ENCODE data around the gene SERPINA1.
"Not testable (repeated sequence)": the region's sequence is repeated elsewhere in the genome, so short reads cannot be mapped to it uniquely, and the experiment has no call there.

Gene SERPINA1

GRCh38 chr14:94354638-94355185 lies 33.7 kb downstream of the SERPINA1 start:
- TF ChIP-seq EZH2phosphoT487 (IDR thresholded peaks at IDR 0.05; ENCODE audit: borderline replicate concordance, low read length): no peak
- no peak for TF ChIP-seq CTCF (IDR thresholded peaks at IDR 0.05; ENCODE audit: low read depth, low read length, poor library complexity, severe bottlenecking)
- Histone ChIP-seq H3K27me3 (ENCODE audit: control insufficient read depth, low read length) (peaks cover 35% of the 10 kb centered on the region), H3K79me2 (ENCODE audit: control insufficient read depth, low read length) (no peaks in the 10 kb centered on the region), H3K9me3 (ENCODE audit: control insufficient read depth, insufficient read depth, low read length) (no peaks in the 10 kb centered on the region), H3K27ac (ENCODE audit: low read depth, low read length) (no peak overlapping the region), H3K4me2 (ENCODE audit: low read length) (no peak overlapping the region), H4K20me1 (ENCODE audit: control insufficient read depth, insufficient read depth, low read depth, low read length) (no peaks in the 10 kb centered on the region), H3K9me2 (replicated peaks; ENCODE audit: control insufficient read depth, low read length) (no peaks in the 10 kb centered on the region), H3K4me1 (ENCODE audit: control insufficient read depth, low read length) (no peaks in the 10 kb centered on the region), H3K36me3 (ENCODE audit: control insufficient read depth, low read length) (no peaks in the 10 kb centered on the region), H3F3A (ENCODE audit: control insufficient read depth, insufficient read depth) (no peaks in the 10 kb centered on the region), H3K4me3 (ENCODE audit: low read length) (no peak overlapping the region)

GRCh38 chr14:94354190-94354589 lies 34.2 kb downstream of the SERPINA1 start:
- H3K4me1 ChIP-seq (ENCODE audit: control insufficient read depth, low read length); H3K4me3 ChIP-seq (ENCODE audit: low read length); H3K36me3 ChIP-seq (ENCODE audit: control insufficient read depth, low read length); H3K79me2 ChIP-seq (ENCODE audit: control insufficient read depth, low read length); H3F3A ChIP-seq (ENCODE audit: control insufficient read depth, insufficient read depth); H3K4me2 ChIP-seq (ENCODE audit: low read length); H4K20me1 ChIP-seq (ENCODE audit: control insufficient read depth, insufficient read depth, low read depth, low read length); H3K9me2 ChIP-seq (replicated peaks; ENCODE audit: control insufficient read depth, low read length); H3K9me3 ChIP-seq (ENCODE audit: control insufficient read depth, insufficient read depth, low read length); H3K27ac ChIP-seq (ENCODE audit: low read depth, low read length): not testable (repeated sequence)
- H3K27me3 ChIP-seq (ENCODE audit: control insufficient read depth, low read length): peaks cover 35% of the 10 kb centered on the region

- no peak for TF ChIP-seq CTCF (IDR thresholded peaks at IDR 0.05; ENCODE audit: low read depth, low read length, poor library complexity, severe bottlenecking)
- TF ChIP-seq EZH2phosphoT487 (IDR thresholded peaks at IDR 0.05; ENCODE audit: borderline replicate concordance, low read length): no peak
- no peaks in the 10 kb centered on the region for H3K36me3 ChIP-seq (ENCODE audit: control insufficient read depth, low read length)
- H3K4me2 ChIP-seq (ENCODE audit: low read length): no peak overlapping the region
- no peak overlapping the region for H3K27ac ChIP-seq (ENCODE audit: low read depth, low read length)
- peaks cover 33% of the 10 kb centered on the region for H3K27me3 ChIP-seq (ENCODE audit: control insufficient read depth, low read length)
- H3K9me3 ChIP-seq (ENCODE audit: control insufficient read depth, insufficient read depth, low read length): no peaks in the 10 kb centered on the region
- H3K79me2 ChIP-seq (ENCODE audit: control insufficient read depth, low read length): no peaks in the 10 kb centered on the region
- no peaks in the 10 kb centered on the region for H3K9me2 ChIP-seq (replicated peaks; ENCODE audit: control insufficient read depth, low read length)
- no peaks in the 10 kb centered on the region for H3F3A ChIP-seq (ENCODE audit: control insufficient read depth, insufficient read depth)
- H3K4me3 ChIP-seq (ENCODE audit: low read length): no peak overlapping the region
- peaks cover 23% of the 10 kb centered on the region for H3K4me1 ChIP-seq (ENCODE audit: control insufficient read depth, low read length)
- H4K20me1 ChIP-seq (ENCODE audit: control insufficient read depth, insufficient read depth, low read depth, low read length): no peaks in the 10 kb centered on the region
Observed at GRCh38 chr14:94349276-94349675, 39.1 kb downstream of the SERPINA1 start.

GRCh38 chr14:94348836-94349235 lies 39.6 kb downstream of the SERPINA1 start:
- Histone ChIP-seq H4K20me1 (ENCODE audit: control insufficient read depth, insufficient read depth, low read depth, low read length) (no peaks in the 10 kb centered on the region), H3K4me1 (ENCODE audit: control insufficient read depth, low read length) (peaks cover 23% of the 10 kb centered on the region), H3K36me3 (ENCODE audit: control insufficient read depth, low read length) (no peaks in the 10 kb centered on the region), H3K4me3 (ENCODE audit: low read length) (no peak overlapping the region), H3K27ac (ENCODE audit: low read depth, low read length) (no peak overlapping the region), H3K9me3 (ENCODE audit: control insufficient read depth, insufficient read depth, low read length) (no peaks in the 10 kb centered on the region), H3F3A (ENCODE audit: control insufficient read depth, insufficient read depth) (no peaks in the 10 kb centered on the region), H3K27me3 (ENCODE audit: control insufficient read depth, low read length) (peaks cover 33% of the 10 kb centered on the region), H3K9me2 (replicated peaks; ENCODE audit: control insufficient read depth, low read length) (no peaks in the 10 kb centered on the region), H3K79me2 (ENCODE audit: control insufficient read depth, low read length) (no peaks in the 10 kb centered on the region), H3K4me2 (ENCODE audit: low read length) (no peak overlapping the region)
- TF ChIP-seq CTCF (IDR thresholded peaks at IDR 0.05; ENCODE audit: low read depth, low read length, poor library complexity, severe bottlenecking) (no peak), EZH2phosphoT487 (IDR thresholded peaks at IDR 0.05; ENCODE audit: borderline replicate concordance, low read length) (no peak)

All from DOHH2 (cell line).